Trophoblast cell (in vitro differentiated cells and primary cell): ENCODE results near the gene CERS6.

Source experiments
- DNase-seq, 2 donors: peaks; one replicate each; pipeline ENCODE4 v3.0.0-alpha.2; 2016
- H2AFZ ChIP-seq: 2 replicates; pipeline ENCODE4 v1.6.1; 2013; ENCODE audit warnings: low read length, moderate library complexity, mild to moderate bottlenecking; ENCODE audit not compliant: insufficient read depth, poor library complexity
- H2AK5ac ChIP-seq: 2 replicates; pipeline ENCODE4 v1.6.1; 2013; ENCODE audit warnings: mild to moderate bottlenecking, low read length
- H2BK120ac ChIP-seq: 2 replicates; pipeline ENCODE4 v1.6.1; 2013; ENCODE audit warnings: low read length, mild to moderate bottlenecking, moderate library complexity; ENCODE audit not compliant: insufficient read depth, poor library complexity
- H2BK12ac ChIP-seq: 2 replicates; pipeline ENCODE4 v1.6.1; 2013; ENCODE audit warnings: mild to moderate bottlenecking, low read length, moderate library complexity
- H2BK5ac ChIP-seq: 2 replicates; pipeline ENCODE4 v1.6.1; 2013; ENCODE audit warnings: low read length, low read depth, moderate library complexity, mild to moderate bottlenecking; ENCODE audit not compliant: poor library complexity
- H3K14ac ChIP-seq: 2 replicates; pipeline ENCODE4 v1.6.1; 2013; ENCODE audit warnings: mild to moderate bottlenecking, low read length
- H3K18ac ChIP-seq: 2 replicates; pipeline ENCODE4 v1.6.1; 2013; ENCODE audit warnings: mild to moderate bottlenecking, low read length
- H3K23ac ChIP-seq: 2 replicates; pipeline ENCODE4 v1.6.1; 2013; ENCODE audit warnings: low read length
- H3K27ac ChIP-seq: 2 replicates; pipeline ENCODE4 v1.5.1; 2013; ENCODE audit warnings: low read depth, mild to moderate bottlenecking, inconsistent platforms, low read length, moderate library complexity
- H3K27me3 ChIP-seq: 2 replicates; pipeline ENCODE4 v1.6.1; 2013; ENCODE audit warnings: inconsistent platforms, mild to moderate bottlenecking, low read length, moderate library complexity; ENCODE audit not compliant: insufficient read depth
- H3K36me3 ChIP-seq, 2 experiments: 1 replicate in 1 of 2; 2 replicates in 1 of 2; pipeline ENCODE4 v1.6.1; 2013; ENCODE audit warnings: low read length in 2 of 2, mild to moderate bottlenecking in 2 of 2, moderate library complexity in 1 of 2; ENCODE audit not compliant: insufficient read depth in 2 of 2, control insufficient read depth in 1 of 2
- H3K4ac ChIP-seq: 2 replicates; pipeline ENCODE4 v1.6.1; 2013; ENCODE audit warnings: low read depth, mild to moderate bottlenecking, low read length, moderate library complexity
- H3K4me1 ChIP-seq, 2 experiments: 1 replicate in 1 of 2; 2 replicates in 1 of 2; pipeline ENCODE4 v1.6.1; 2013; ENCODE audit warnings: low read length in 2 of 2, mild to moderate bottlenecking in 2 of 2, moderate library complexity in 1 of 2; ENCODE audit not compliant: insufficient read depth in 2 of 2, control insufficient read depth in 1 of 2
- H3K4me2 ChIP-seq: 2 replicates; pipeline ENCODE4 v1.6.1; 2013; ENCODE audit warnings: inconsistent platforms, mild to moderate bottlenecking, low read length, moderate library complexity
- H3K4me3 ChIP-seq: 2 replicates; pipeline ENCODE4 v1.5.1; 2013; ENCODE audit warnings: mild to moderate bottlenecking, low read depth, low read length, inconsistent platforms
- H3K79me1 ChIP-seq: one replicate; pipeline ENCODE4 v1.6.1; 2013; ENCODE audit warnings: low read length
- H3K79me2 ChIP-seq: 2 replicates; pipeline ENCODE4 v1.6.1; 2013; ENCODE audit warnings: low read length, mild to moderate bottlenecking; ENCODE audit not compliant: control insufficient read depth, insufficient read depth, poor library complexity
- H3K9ac ChIP-seq: 2 replicates; pipeline ENCODE4 v1.6.1; 2013; ENCODE audit warnings: mild to moderate bottlenecking, low read length
- H3K9me3 ChIP-seq: 2 replicates; pipeline ENCODE4 v1.6.1; 2013; ENCODE audit warnings: low read depth, mild to moderate bottlenecking, control low read depth, inconsistent platforms, low read length; ENCODE audit not compliant: insufficient read depth
- H4K12ac ChIP-seq: 2 replicates; pipeline ENCODE4 v1.6.1; 2013; ENCODE audit warnings: low read depth, mild to moderate bottlenecking, low read length, moderate library complexity
- H4K8ac ChIP-seq: 2 replicates; pipeline ENCODE4 v1.6.1; 2013; ENCODE audit warnings: low read depth, mild to moderate bottlenecking, low read length, moderate library complexity
- H4K91ac ChIP-seq: one replicate; pipeline ENCODE4 v1.6.1; 2013; ENCODE audit warnings: low read depth, mild to moderate bottlenecking, low read length, moderate library complexity
- WGBS: extraction: QIAGEN DNeasy Blood & Tissue Kit; methylation state at CpG from one replicate; pipeline ENCODE4 v1.1.7; 2013; ENCODE audit warnings: missing lambda C conversion rate; ENCODE audit not compliant: insufficient read length, insufficient coverage; ENCODE audit errors: extremely low coverage; 5-methylcytosine and 5-hydroxymethylcytosine counted together

Gene CERS6

DNA sequence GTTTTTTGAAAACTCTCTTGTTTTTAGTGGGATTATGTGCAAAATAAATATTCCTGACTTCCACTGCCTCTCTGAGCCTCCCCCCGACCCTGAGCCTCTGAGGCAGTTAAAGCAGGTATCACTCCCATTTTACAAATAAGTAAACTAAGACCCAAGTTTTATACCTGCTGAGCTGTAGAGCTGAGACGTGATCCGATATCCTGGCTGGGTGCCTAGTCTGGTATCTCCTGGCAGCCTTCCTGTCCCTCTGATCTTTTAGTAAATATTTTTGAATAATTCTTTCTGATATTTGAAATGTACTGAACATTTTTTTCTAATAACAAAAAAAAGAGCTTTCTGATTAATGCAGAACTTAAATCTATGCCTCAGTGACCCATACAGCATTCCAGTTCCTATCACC is 238.1 kb downstream of the CERS6 start:
- H3K27me3 ChIP-seq, result no peaks in the 10 kb centered on the region
- no peak overlapping the region for H3K4ac ChIP-seq
- no peak overlapping the region for H2BK120ac ChIP-seq
- no peak overlapping the region for H4K91ac ChIP-seq
- H3K23ac ChIP-seq, result no peak overlapping the region
- no CpG with 5 or more reads among the region's 3 CpGs for WGBS
- no peaks in the 10 kb centered on the region for H3K79me2 ChIP-seq
- H2AFZ ChIP-seq, result no peak overlapping the region
- no peak overlapping the region for H3K9ac ChIP-seq
- DNase-seq, result no peak
- no peak overlapping the region for H3K4me2 ChIP-seq
- no peak overlapping the region for H2BK12ac ChIP-seq
- no peak overlapping the region for H3K14ac ChIP-seq
- H4K12ac ChIP-seq, result no peak overlapping the region
- no peak overlapping the region for H3K18ac ChIP-seq
- H2BK5ac ChIP-seq, result no peak overlapping the region
- no peak overlapping the region for H4K8ac ChIP-seq
- H3K9me3 ChIP-seq, result no peaks in the 10 kb centered on the region
- H3K36me3 ChIP-seq, result peaks cover 0 to 2% of the 10 kb centered on the region in 2 experiments
- peaks cover 2 to 5% of the 10 kb centered on the region in 2 experiments for H3K4me1 ChIP-seq
- no peaks in the 10 kb centered on the region for H3K79me1 ChIP-seq
- no peak overlapping the region for H3K27ac ChIP-seq
- no peak overlapping the region for H2AK5ac ChIP-seq
- H3K4me3 ChIP-seq, result no peak overlapping the region

GRCh38 chr2:168694866-168695265 is 238.8 kb downstream of the CERS6 start:
- peaks cover 2 to 5% of the 10 kb centered on the region in 2 experiments for H3K4me1 ChIP-seq
- no peak overlapping the region for H3K4ac ChIP-seq
- no peak overlapping the region for H2BK5ac ChIP-seq
- H3K79me1 ChIP-seq, result no peaks in the 10 kb centered on the region
- no peak for DNase-seq
- H4K8ac ChIP-seq, result no peak overlapping the region
- no peak overlapping the region for H2BK120ac ChIP-seq
- no peak overlapping the region for H4K12ac ChIP-seq
- H3K27ac ChIP-seq, result no peak overlapping the region
- peaks cover 0 to 2% of the 10 kb centered on the region in 2 experiments for H3K36me3 ChIP-seq
- no peak overlapping the region for H3K18ac ChIP-seq
- no peaks in the 10 kb centered on the region for H3K79me2 ChIP-seq
- no CpG with 5 or more reads among the region's 6 CpGs for WGBS
- H2BK12ac ChIP-seq, result no peak overlapping the region
- no peak overlapping the region for H3K14ac ChIP-seq
- H3K4me3 ChIP-seq, result no peak overlapping the region
- no peak overlapping the region for H4K91ac ChIP-seq
- H3K27me3 ChIP-seq, result no peaks in the 10 kb centered on the region
- no peak overlapping the region for H3K9ac ChIP-seq
- H2AK5ac ChIP-seq, result no peak overlapping the region
- no peak overlapping the region for H3K23ac ChIP-seq
- no peaks in the 10 kb centered on the region for H3K9me3 ChIP-seq
- no peak overlapping the region for H2AFZ ChIP-seq
- no peak overlapping the region for H3K4me2 ChIP-seq

DNA sequence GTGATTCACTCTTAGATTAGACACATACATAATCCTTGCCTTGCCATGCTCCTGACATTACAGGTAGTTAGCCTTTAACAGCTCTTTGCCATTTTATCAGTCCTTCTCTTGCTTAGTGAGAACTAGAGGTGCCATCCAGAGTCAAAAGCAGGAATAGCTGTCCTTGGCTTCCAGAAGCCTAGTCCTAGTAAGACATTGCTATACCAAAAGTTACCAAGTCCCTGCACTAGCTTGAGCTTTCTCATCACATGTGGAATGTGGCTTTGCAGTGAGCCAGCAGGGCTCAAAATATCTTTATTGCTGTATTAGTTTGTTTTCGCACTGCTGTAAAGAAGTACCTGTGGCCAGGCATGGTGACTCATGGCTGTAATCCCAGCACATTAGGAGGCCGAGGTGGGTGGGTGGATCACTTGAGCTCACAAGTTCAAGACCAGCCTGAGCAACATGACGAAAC is 241.6 kb downstream of the CERS6 start:
- peak in 1 of 2 donors; percentile 34 for DNase-seq
- no peak overlapping the region for H4K91ac ChIP-seq
- no peak overlapping the region for H2BK5ac ChIP-seq
- WGBS, result no CpG with 5 or more reads among the region's 3 CpGs
- H2BK12ac ChIP-seq, result no peak overlapping the region
- H3K23ac ChIP-seq, result no peak overlapping the region
- no peak overlapping the region for H3K4ac ChIP-seq
- H3K9ac ChIP-seq, result no peak overlapping the region
- H3K9me3 ChIP-seq, result no peaks in the 10 kb centered on the region
- H3K18ac ChIP-seq, result no peak overlapping the region
- no peak overlapping the region for H2BK120ac ChIP-seq
- no peak overlapping the region for H3K27ac ChIP-seq
- no peak overlapping the region for H3K14ac ChIP-seq
- no peak overlapping the region for H4K12ac ChIP-seq
- H3K79me2 ChIP-seq, result no peaks in the 10 kb centered on the region
- no peak overlapping the region for H3K4me3 ChIP-seq
- no peak overlapping the region for H4K8ac ChIP-seq
- peaks cover 3 to 4% of the 10 kb centered on the region in 2 experiments for H3K4me1 ChIP-seq
- H3K79me1 ChIP-seq, result no peaks in the 10 kb centered on the region
- no peak overlapping the region for H2AK5ac ChIP-seq
- H3K27me3 ChIP-seq, result no peaks in the 10 kb centered on the region
- H2AFZ ChIP-seq, result no peak overlapping the region
- no peak overlapping the region for H3K4me2 ChIP-seq
- H3K36me3 ChIP-seq, result peaks cover 0 to 2% of the 10 kb centered on the region in 2 experiments

GRCh38 chr2:168698969-168699368 is 242.9 kb downstream of the CERS6 start:
- WGBS, result no CpG with 5 or more reads among the region's 4 CpGs
- no peaks in the 10 kb centered on the region for H3K79me1 ChIP-seq
- no peak overlapping the region for H3K27ac ChIP-seq
- no peaks in the 10 kb centered on the region for H3K79me2 ChIP-seq
- no peak overlapping the region for H3K4me2 ChIP-seq
- no peak overlapping the region for H4K12ac ChIP-seq
- H2AFZ ChIP-seq, result no peak overlapping the region
- H3K4ac ChIP-seq, result no peak overlapping the region
- no peaks in the 10 kb centered on the region for H3K27me3 ChIP-seq
- H3K9ac ChIP-seq, result no peak overlapping the region
- no peak overlapping the region for H2BK12ac ChIP-seq
- H3K4me1 ChIP-seq, result peaks cover 3 to 4% of the 10 kb centered on the region in 2 experiments
- H3K9me3 ChIP-seq, result no peaks in the 10 kb centered on the region
- H4K8ac ChIP-seq, result no peak overlapping the region
- no peak overlapping the region for H2BK5ac ChIP-seq
- no peak overlapping the region for H4K91ac ChIP-seq
- no peak overlapping the region for H3K14ac ChIP-seq
- H3K36me3 ChIP-seq, result peaks cover 0 to 2% of the 10 kb centered on the region in 2 experiments
- H2AK5ac ChIP-seq, result no peak overlapping the region
- H3K4me3 ChIP-seq, result no peak overlapping the region
- H3K23ac ChIP-seq, result no peak overlapping the region
- no peak for DNase-seq
- H2BK120ac ChIP-seq, result no peak overlapping the region
- no peak overlapping the region for H3K18ac ChIP-seq
